Neural cell (in vitro differentiated cells): ENCODE data around the gene PNPLA1. TPM values are rescaled to one million over a fixed set of nuclear protein-coding genes. Genes with fewer than 3 reads are reported as not detected.

ENCODE experiments used
- H2AFZ ChIP-seq: fragments of 200-600, 300-800 bp; sonication (generic), shearing (Covaris generic); 2 replicates; pipeline ENCODE4 v1.6.0; 2014; ENCODE audit warnings: low read depth, mild to moderate bottlenecking, antibody characterized with exemption, low read length, moderate library complexity
- H3F3A ChIP-seq: fragments of 200-600 bp; shearing (Covaris generic); 2 replicates; pipeline ENCODE4 v1.6.1; 2016; ENCODE audit warnings: mild to moderate bottlenecking, moderate library complexity, mixed read lengths, antibody characterized with exemption, low read length; ENCODE audit not compliant: insufficient read depth, poor library complexity, severe bottlenecking
- H3K27ac ChIP-seq: fragments of 200-600, 300-800 bp; sonication (generic), shearing (Covaris generic); 2 replicates; pipeline ENCODE4 v1.5.1; 2014; ENCODE audit warnings: mild to moderate bottlenecking, low read length, moderate library complexity
- H3K27me3 ChIP-seq: fragments of 300-800, 200-600 bp; sonication (generic), shearing (Covaris generic); 2 replicates; pipeline ENCODE4 v1.6.0; 2014; ENCODE audit warnings: mild to moderate bottlenecking, low read depth, low read length, moderate library complexity; ENCODE audit not compliant: insufficient read depth
- H3K36me3 ChIP-seq: fragments of 300-800, 200-600 bp; sonication (generic), shearing (Covaris generic); 2 replicates; pipeline ENCODE4 v1.5.1; 2014; ENCODE audit warnings: mild to moderate bottlenecking, antibody characterized with exemption, low read length, moderate library complexity; ENCODE audit not compliant: insufficient read depth
- H3K4me2 ChIP-seq: fragments of 300-800, 200-600 bp; sonication (generic), shearing (Covaris generic); 2 replicates; pipeline ENCODE4 v1.6.0; 2014; ENCODE audit warnings: mild to moderate bottlenecking, low read length
- H3K4me3 ChIP-seq: fragments of 300-800, 200-600 bp; sonication (generic), shearing (Covaris generic); 2 replicates; pipeline ENCODE4 v1.5.1; 2014; ENCODE audit warnings: mild to moderate bottlenecking, low read length, moderate library complexity
- H3K79me2 ChIP-seq: fragments of 200-600 bp; shearing (Covaris generic); replicated peaks from 2 replicates; pipeline ENCODE4 v1.6.0; 2014; ENCODE audit warnings: mild to moderate bottlenecking, low read length, moderate library complexity; ENCODE audit not compliant: insufficient read depth
- H3K9ac ChIP-seq: fragments of 300-800, 200-600 bp; sonication (generic), shearing (Covaris generic); 2 replicates; pipeline ENCODE4 v1.6.1; 2016; ENCODE audit warnings: mild to moderate bottlenecking, low read length, mixed read lengths
- H3K9me2 ChIP-seq: fragments of 200-600 bp; shearing (Covaris generic); 2 replicates; pipeline ENCODE4 v1.6.1; 2016; ENCODE audit warnings: mild to moderate bottlenecking, low read length, mixed read lengths; ENCODE audit not compliant: insufficient read depth
- H3K9me3 ChIP-seq: fragments of 200-600, 300-800 bp; sonication (generic), shearing (Covaris generic); 2 replicates; pipeline ENCODE4 v1.6.1; 2016; ENCODE audit warnings: mild to moderate bottlenecking, mixed run types, low read length, moderate library complexity, mixed read lengths
- H4K20me1 ChIP-seq: fragments of 200-600 bp; shearing (Covaris generic); 2 replicates; pipeline ENCODE4 v1.6.1; 2016; ENCODE audit warnings: mild to moderate bottlenecking, mixed run types; ENCODE audit not compliant: insufficient read depth
- EP300 ChIP-seq: fragments of 450-650 bp; conservative IDR thresholded peaks from 2 replicates; pipeline ENCODE4 v1.6.1; 2014; ENCODE audit warnings: antibody characterized with exemption, mild to moderate bottlenecking, moderate library complexity; ENCODE audit not compliant: poor library complexity, severe bottlenecking
- EZH2 ChIP-seq: fragments of 200-600, 300-800 bp; shearing (Covaris generic), sonication (generic); IDR thresholded peaks from 2 replicates; pipeline ENCODE4 v1.6.1; 2014; ENCODE audit warnings: antibody characterized with exemption, low read length, borderline replicate concordance, mild to moderate bottlenecking; ENCODE audit not compliant: insufficient read depth, poor library complexity, severe bottlenecking
- MXI1 ChIP-seq: fragments of 450-650 bp; conservative IDR thresholded peaks from 2 replicates; pipeline ENCODE4 v1.6.1; 2014; ENCODE audit warnings: antibody characterized with exemption, mild to moderate bottlenecking; ENCODE audit not compliant: poor library complexity, severe bottlenecking
- POLR2AphosphoS5 ChIP-seq: IDR thresholded peaks from 2 replicates; pipeline ENCODE4 v1.6.1; 2012
- RAD21 ChIP-seq: fragments of 450-650 bp; conservative IDR thresholded peaks from 2 replicates; pipeline ENCODE4 v1.6.1; 2014; ENCODE audit warnings: antibody characterized with exemption, mild to moderate bottlenecking, moderate library complexity
- SMC3 ChIP-seq: fragments of 450-650 bp; conservative IDR thresholded peaks from 2 replicates; pipeline ENCODE4 v1.6.1; 2014; ENCODE audit warnings: antibody characterized with exemption, mild to moderate bottlenecking, moderate library complexity; ENCODE audit not compliant: poor library complexity
- TAF1 ChIP-seq: IDR thresholded peaks from 2 replicates; pipeline ENCODE4 v1.6.1; 2012; ENCODE audit warnings: low read depth
- polyA plus RNA-seq: library from polyadenylated mRNA; depleted of rRNA; stranded (reverse); fragments of >200 nt; gene quantifications from 2 replicates; pipeline ENCODE4 v1.2.3, GENCODE V29; 2014
- TF ChIP-seq, protein P1 (sequence below): IDR thresholded peaks from 2 replicates; pipeline ENCODE4 v1.6.1; 2012; ENCODE audit warnings: borderline replicate concordance
- TF ChIP-seq, protein P2 (sequence below): fragments of 450-650 bp; IDR thresholded peaks from 2 replicates; pipeline ENCODE4 v1.5.1; 2014; ENCODE audit warnings: antibody characterized with exemption, mild to moderate bottlenecking, moderate library complexity; ENCODE audit not compliant: poor library complexity, severe bottlenecking

The PNPLA1 gene
- polyA plus RNA-seq, 1 donor from 2014 or later, result not detected

DNA sequence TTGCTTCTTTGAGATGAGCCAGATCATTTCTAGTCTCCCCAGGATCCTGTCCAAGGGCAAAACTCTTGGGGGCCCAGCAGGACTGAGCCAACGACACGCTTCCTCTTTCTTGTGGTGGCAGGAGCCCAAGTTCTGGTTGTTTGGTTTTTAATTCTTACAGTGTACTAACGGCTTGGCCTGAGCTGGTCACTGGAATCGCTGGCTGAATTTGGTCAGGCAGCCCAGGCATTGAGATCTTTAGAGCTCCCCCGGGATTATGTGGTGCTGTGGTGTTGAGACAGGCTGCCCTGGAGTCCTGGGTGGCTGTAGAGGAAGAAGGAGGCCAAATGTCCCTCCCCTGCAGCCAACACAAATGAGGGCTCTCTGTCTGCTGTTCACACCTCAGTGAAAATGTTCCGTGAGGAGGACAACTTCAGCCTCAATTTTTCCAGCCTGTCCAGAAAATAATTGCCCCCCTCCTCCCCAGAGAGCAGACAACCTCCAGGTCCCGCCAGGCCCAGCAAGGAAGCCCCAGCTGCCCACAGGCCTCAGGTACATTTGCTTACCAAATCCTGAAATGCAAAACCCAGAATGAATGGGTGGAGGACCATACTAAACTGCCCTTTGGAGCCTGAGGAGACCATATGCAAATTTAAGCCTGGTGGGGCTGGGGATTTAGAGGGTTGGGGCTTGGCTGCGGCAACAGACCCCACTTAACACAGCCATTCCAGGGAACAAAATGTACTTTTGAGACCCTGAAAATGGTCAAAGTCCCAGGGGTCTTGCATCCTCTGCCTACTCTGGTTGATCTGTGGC is 43.2 kb downstream of the PNPLA1 start:
- Histone ChIP-seq H3K9ac (no peak overlapping the region), H3K36me3 (no peaks in the 10 kb centered on the region), H2AFZ (no peak overlapping the region), H3K4me2 (no peak overlapping the region), H3K27me3 (no peaks in the 10 kb centered on the region), H3K4me3 (no peak overlapping the region), H3K9me3 (no peaks in the 10 kb centered on the region), H3F3A (no peaks in the 10 kb centered on the region), H3K79me2 (no peaks in the 10 kb centered on the region), H3K27ac (no peak overlapping the region), H4K20me1 (no peaks in the 10 kb centered on the region), H3K9me2 (no peaks in the 10 kb centered on the region)
- no peak for TF ChIP-seq EP300
- TF ChIP-seq RAD21, result no peak
- TF ChIP-seq SMC3, result no peak
- TF ChIP-seq, protein P1, sequence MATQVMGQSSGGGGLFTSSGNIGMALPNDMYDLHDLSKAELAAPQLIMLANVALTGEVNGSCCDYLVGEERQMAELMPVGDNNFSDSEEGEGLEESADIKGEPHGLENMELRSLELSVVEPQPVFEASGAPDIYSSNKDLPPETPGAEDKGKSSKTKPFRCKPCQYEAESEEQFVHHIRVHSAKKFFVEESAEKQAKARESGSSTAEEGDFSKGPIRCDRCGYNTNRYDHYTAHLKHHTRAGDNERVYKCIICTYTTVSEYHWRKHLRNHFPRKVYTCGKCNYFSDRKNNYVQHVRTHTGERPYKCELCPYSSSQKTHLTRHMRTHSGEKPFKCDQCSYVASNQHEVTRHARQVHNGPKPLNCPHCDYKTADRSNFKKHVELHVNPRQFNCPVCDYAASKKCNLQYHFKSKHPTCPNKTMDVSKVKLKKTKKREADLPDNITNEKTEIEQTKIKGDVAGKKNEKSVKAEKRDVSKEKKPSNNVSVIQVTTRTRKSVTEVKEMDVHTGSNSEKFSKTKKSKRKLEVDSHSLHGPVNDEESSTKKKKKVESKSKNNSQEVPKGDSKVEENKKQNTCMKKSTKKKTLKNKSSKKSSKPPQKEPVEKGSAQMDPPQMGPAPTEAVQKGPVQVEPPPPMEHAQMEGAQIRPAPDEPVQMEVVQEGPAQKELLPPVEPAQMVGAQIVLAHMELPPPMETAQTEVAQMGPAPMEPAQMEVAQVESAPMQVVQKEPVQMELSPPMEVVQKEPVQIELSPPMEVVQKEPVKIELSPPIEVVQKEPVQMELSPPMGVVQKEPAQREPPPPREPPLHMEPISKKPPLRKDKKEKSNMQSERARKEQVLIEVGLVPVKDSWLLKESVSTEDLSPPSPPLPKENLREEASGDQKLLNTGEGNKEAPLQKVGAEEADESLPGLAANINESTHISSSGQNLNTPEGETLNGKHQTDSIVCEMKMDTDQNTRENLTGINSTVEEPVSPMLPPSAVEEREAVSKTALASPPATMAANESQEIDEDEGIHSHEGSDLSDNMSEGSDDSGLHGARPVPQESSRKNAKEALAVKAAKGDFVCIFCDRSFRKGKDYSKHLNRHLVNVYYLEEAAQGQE, result no peak
- TF ChIP-seq, protein P2, sequence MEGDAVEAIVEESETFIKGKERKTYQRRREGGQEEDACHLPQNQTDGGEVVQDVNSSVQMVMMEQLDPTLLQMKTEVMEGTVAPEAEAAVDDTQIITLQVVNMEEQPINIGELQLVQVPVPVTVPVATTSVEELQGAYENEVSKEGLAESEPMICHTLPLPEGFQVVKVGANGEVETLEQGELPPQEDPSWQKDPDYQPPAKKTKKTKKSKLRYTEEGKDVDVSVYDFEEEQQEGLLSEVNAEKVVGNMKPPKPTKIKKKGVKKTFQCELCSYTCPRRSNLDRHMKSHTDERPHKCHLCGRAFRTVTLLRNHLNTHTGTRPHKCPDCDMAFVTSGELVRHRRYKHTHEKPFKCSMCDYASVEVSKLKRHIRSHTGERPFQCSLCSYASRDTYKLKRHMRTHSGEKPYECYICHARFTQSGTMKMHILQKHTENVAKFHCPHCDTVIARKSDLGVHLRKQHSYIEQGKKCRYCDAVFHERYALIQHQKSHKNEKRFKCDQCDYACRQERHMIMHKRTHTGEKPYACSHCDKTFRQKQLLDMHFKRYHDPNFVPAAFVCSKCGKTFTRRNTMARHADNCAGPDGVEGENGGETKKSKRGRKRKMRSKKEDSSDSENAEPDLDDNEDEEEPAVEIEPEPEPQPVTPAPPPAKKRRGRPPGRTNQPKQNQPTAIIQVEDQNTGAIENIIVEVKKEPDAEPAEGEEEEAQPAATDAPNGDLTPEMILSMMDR, result no peak
- TF ChIP-seq POLR2AphosphoS5, result no peak
- TF ChIP-seq MXI1, result no peak
- TF ChIP-seq EZH2, result no peak
- no peak for TF ChIP-seq TAF1

DNA sequence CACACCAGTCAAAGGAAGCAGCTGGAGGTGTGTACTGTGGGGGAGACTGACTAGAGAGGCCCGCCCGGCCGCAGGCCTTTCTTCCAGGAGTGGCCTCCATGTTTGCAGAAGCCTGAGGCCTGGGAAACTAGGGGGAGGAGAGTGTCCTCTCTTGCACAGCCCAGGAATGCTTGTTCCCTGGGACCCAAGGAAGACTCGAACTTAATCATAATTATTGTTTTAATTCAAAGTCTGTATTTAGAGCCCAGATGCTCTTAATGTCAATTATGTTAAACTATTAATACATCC is 43.7 kb downstream of the PNPLA1 start:
- H3F3A ChIP-seq, result no peaks in the 10 kb centered on the region
- no peak overlapping the region for H3K27ac ChIP-seq
- H4K20me1 ChIP-seq, result no peaks in the 10 kb centered on the region
- H3K36me3 ChIP-seq, result no peaks in the 10 kb centered on the region
- no peaks in the 10 kb centered on the region for H3K79me2 ChIP-seq
- no peak overlapping the region for H2AFZ ChIP-seq
- H3K4me3 ChIP-seq, result no peak overlapping the region
- no peaks in the 10 kb centered on the region for H3K9me2 ChIP-seq
- no peaks in the 10 kb centered on the region for H3K27me3 ChIP-seq
- TF ChIP-seq POLR2AphosphoS5, result no peak
- TF ChIP-seq TAF1, result no peak
- TF ChIP-seq, protein P2, result no peak
- TF ChIP-seq EZH2, result no peak
- no peak for TF ChIP-seq RAD21
- TF ChIP-seq MXI1, result no peak
- TF ChIP-seq EP300, result no peak
- TF ChIP-seq, protein P1, result no peak
- no peak for TF ChIP-seq SMC3
- no peaks in the 10 kb centered on the region for H3K9me3 ChIP-seq
- no peak overlapping the region for H3K4me2 ChIP-seq
- no peak overlapping the region for H3K9ac ChIP-seq
